ENCODE data around the gene ZBTB16. TPM values are rescaled to one million over a fixed set of nuclear protein-coding genes. Genes with fewer than 3 reads are reported as not detected.

Gene ZBTB16
- total and polyA plus RNA-seq, 10 donors = 1.5 to 85.6 (median 42.1) TPM

DNA sequence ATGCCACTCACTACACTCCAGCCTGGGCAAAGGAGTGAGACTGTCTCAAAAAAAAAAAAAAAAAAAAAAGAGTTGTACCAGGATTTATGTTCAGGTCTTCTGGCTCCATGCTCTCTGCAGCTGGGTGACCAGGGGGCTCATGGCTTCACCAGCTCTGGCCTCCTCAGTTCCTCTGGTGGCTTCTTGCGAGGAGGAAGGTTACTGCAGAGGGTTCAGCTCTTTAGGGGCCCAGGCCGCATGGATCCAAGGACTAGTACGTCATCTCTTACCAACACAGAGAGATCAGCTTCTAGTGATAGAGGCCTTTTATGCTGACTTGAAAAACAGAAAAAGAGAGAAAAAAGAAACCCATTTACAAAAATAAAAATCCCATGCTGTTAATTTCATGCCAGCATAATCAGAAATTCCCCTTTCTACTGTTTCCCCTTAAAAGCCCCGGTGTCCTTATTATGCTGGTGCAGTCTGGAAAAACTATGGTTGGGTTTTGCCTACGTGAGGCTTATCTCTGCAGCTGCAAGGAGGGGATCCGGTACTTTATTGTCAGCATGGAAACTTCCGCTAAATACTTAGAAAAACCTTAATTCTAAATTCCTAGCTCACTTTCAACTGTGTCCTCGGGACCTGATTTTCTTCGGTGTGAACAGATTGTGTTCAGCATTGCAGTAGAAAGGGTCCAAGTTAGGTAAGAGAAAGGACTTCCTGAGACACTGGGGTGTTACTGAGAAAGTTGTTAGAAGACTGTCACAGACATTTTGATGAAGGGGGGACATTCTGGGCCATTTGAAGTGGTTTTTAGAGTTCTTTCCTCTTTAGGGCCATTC is 13.7 kb downstream of the ZBTB16 start:
- intact Hi-C loops (cut with DNase I; ENCODE audit: low total_unique reads) = no loop called here
- Histone ChIP-seq H3K27ac (peak overlapping the region in 5 of 8 donors; percentile 34 to 79 (median 76)), H3K36me3 (peaks cover 0 to 68% (median 2%) of the 10 kb centered on the region in 6 donors), H3K9me3 (no peaks in the 10 kb centered on the region), H3K4me3 (no peak overlapping the region), H3K27me3 (replicated peaks in 1 of 7) (peaks cover 0 to 9% (median 0%) of the 10 kb centered on the region in 7 donors), H3K4me1 (peaks cover 41 to 96% (median 71%) of the 10 kb centered on the region in 6 donors)
- no peak for TF ChIP-seq POLR2AphosphoS5 (IDR thresholded peaks at IDR 0.05)
- TF ChIP-seq, protein P1, sequence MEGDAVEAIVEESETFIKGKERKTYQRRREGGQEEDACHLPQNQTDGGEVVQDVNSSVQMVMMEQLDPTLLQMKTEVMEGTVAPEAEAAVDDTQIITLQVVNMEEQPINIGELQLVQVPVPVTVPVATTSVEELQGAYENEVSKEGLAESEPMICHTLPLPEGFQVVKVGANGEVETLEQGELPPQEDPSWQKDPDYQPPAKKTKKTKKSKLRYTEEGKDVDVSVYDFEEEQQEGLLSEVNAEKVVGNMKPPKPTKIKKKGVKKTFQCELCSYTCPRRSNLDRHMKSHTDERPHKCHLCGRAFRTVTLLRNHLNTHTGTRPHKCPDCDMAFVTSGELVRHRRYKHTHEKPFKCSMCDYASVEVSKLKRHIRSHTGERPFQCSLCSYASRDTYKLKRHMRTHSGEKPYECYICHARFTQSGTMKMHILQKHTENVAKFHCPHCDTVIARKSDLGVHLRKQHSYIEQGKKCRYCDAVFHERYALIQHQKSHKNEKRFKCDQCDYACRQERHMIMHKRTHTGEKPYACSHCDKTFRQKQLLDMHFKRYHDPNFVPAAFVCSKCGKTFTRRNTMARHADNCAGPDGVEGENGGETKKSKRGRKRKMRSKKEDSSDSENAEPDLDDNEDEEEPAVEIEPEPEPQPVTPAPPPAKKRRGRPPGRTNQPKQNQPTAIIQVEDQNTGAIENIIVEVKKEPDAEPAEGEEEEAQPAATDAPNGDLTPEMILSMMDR (IDR thresholded peaks at IDR 0.05 in 8 of 11, conservative IDR thresholded peaks at IDR 0.05 in 3 of 11) = no peak
- no peak for TF ChIP-seq POLR2A (IDR thresholded peaks at IDR 0.05)
- WGBS, 5 donors = 40 to 73% (median 51%) methylated on average over 9 of the region's 9 CpGs
- DNase-seq = no peak

DNA sequence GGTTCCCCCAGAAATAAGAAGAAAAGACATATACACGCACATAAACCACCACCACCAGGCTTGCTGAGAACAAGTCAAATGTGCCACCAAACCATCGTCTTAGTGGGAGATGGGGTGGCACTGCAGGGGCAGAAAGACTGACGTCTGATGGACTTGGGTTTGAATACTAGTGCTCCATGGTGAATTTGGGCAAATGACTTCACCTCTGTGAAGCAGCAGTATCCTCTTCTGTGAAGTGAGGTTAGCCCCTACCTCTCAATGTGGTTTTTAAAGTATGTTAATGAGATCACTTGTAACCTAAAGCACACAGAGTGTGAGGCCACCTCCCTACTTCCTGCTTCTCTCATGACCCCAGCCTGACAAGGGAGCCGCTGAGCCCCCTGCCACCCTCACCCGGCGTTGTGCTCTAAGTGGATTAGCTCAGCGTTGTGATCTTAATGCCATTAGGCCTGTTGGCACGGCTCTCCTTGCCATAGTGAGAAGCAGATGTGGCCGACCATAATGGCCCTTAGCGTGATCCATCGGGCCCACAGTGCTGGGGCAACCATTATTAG is 14.4 kb downstream of the ZBTB16 start:
- Histone ChIP-seq H3K27me3 (replicated peaks in 1 of 7) (peaks cover 0 to 9% (median 0%) of the 10 kb centered on the region in 7 donors), H3K36me3 (peaks cover 0 to 62% (median 2%) of the 10 kb centered on the region in 6 donors), H3K4me3 (peak overlapping the region in 2 of 8 donors; percentile 16 to 43), H3K27ac (peak overlapping the region in 6 of 8 donors; percentile 19 to 79 (median 63)), H3K9me3 (no peaks in the 10 kb centered on the region), H3K4me1 (peaks cover 48 to 96% (median 78%) of the 10 kb centered on the region in 6 donors)
- intact Hi-C loops (cut with DNase I; ENCODE audit: low total_unique reads) = no loop called here
- WGBS, 5 donors = 57 to 75% (median 72%) methylated on average over 11 of the region's 11 CpGs
- DNase-seq = no peak
- TF ChIP-seq POLR2A (IDR thresholded peaks at IDR 0.05) (no peak), POLR2AphosphoS5 (IDR thresholded peaks at IDR 0.05) (peak in 2 of 3 donors; percentile 24 to 29)

DNA sequence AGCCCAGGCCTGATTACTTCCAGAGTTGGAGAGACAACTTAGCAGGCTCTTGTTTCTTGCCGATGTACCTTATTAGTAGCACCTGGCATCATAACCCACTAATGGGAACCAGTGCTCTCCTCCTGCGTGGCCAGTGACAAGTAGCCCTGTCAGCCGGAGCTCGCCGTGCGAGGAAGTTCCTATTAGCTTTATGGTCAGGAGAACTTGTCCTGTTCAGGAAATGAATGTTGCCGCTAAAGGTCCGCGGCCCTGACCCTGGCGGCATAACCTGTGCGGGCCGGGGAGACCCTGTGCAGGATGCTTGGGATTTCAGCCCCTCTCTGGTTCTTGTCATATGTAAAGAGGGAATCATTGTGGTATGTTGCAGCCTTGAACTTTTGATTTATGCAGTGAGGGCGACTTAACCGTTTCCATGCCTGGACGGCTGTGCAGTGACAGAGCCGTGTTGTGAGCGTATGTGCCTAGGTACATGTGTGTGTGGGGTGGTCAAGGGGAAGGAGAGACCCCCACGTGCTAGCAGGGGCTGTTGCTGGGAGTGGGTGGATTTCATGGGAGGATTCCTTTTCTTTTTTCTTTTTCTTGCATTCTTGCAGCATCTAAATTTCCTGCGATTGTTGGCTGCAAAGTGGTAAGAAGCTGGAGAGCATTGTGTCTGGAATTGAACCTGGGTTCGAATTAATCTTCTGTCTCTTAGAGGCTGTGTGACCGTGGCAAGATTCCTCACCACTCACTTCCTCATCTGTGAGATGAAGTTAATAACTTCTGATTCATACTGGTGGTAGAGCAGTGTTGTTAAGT is 15.2 kb downstream of the ZBTB16 start:
- peak; percentile 34 to 65 (median 36) for TF ChIP-seq POLR2AphosphoS5 (IDR thresholded peaks at IDR 0.05)
- TF ChIP-seq, protein P1 (IDR thresholded peaks at IDR 0.05 in 8 of 11, conservative IDR thresholded peaks at IDR 0.05 in 3 of 11) = no peak
- no peak for TF ChIP-seq POLR2A (IDR thresholded peaks at IDR 0.05)
- Histone ChIP-seq H3K4me3 (peak overlapping the region in 2 of 8 donors; percentile 16 to 43), H3K27ac (peak overlapping the region in 6 of 8 donors; percentile 19 to 79 (median 63)), H3K9me3 (no peaks in the 10 kb centered on the region), H3K27me3 (replicated peaks in 1 of 7) (peaks cover 0 to 9% (median 0%) of the 10 kb centered on the region in 7 donors), H3K4me1 (peaks cover 55 to 96% (median 86%) of the 10 kb centered on the region in 6 donors), H3K36me3 (peaks cover 0 to 54% (median 2%) of the 10 kb centered on the region in 6 donors)
- DNase-seq = peak; percentile 88
- intact Hi-C loops (cut with DNase I; ENCODE audit: low total_unique reads) = no loop called here
- 38 to 62% (median 47%) methylated on average over 21 of the region's 21 CpGs for WGBS, 5 donors

DNA sequence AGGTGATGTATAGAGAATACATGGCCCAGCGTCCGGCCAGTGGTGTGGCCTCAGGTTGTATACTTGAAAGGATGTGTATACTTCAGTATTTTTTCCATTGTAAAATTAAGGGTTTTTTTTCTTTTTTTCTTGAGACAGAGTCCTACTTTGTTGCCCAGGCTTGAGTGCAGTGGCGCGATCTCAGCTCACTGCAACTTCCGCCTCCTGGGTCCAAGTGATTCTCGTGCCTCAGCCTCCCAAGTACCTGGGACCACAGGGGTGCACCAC is 15.8 kb downstream of the ZBTB16 start:
- TF ChIP-seq POLR2A (IDR thresholded peaks at IDR 0.05) = no peak
- TF ChIP-seq, protein P1 (IDR thresholded peaks at IDR 0.05 in 8 of 11, conservative IDR thresholded peaks at IDR 0.05 in 3 of 11) = no peak
- TF ChIP-seq POLR2AphosphoS5 (IDR thresholded peaks at IDR 0.05) = no peak
- 85 to 96% (median 91%) methylated on average over 6 of the region's 6 CpGs for WGBS, 5 donors
- H3K36me3 ChIP-seq = peaks cover 0 to 51% (median 1%) of the 10 kb centered on the region in 6 donors
- no peak for DNase-seq
- peaks cover 61 to 100% (median 91%) of the 10 kb centered on the region in 6 donors for H3K4me1 ChIP-seq
- H3K4me3 ChIP-seq = peak overlapping the region in 1 of 8 donors; percentile 43
- H3K9me3 ChIP-seq = no peaks in the 10 kb centered on the region
- intact Hi-C loops (cut with DNase I; ENCODE audit: low total_unique reads) = no loop called here
- H3K27ac ChIP-seq = peak overlapping the region in 6 of 8 donors; percentile 3 to 79 (median 63)
- peaks cover 0 to 9% (median 0%) of the 10 kb centered on the region in 7 donors for H3K27me3 ChIP-seq (replicated peaks in 1 of 7)

All from spleen (tissue), 11 donors.